C4-2B (cell line): ENCODE results near the gene GATAD2B.

Source experiments
- ZFX ChIP-seq: fragments of 450-650 bp; IDR thresholded peaks from 2 replicates; pipeline ENCODE4 v1.6.1; 2017
- TF ChIP-seq, protein P1 (sequence below): fragments of 450-650 bp; conservative IDR thresholded peaks from 2 replicates; pipeline ENCODE4 v1.5.1; 2017; ENCODE audit warnings: mild to moderate bottlenecking

DNA sequence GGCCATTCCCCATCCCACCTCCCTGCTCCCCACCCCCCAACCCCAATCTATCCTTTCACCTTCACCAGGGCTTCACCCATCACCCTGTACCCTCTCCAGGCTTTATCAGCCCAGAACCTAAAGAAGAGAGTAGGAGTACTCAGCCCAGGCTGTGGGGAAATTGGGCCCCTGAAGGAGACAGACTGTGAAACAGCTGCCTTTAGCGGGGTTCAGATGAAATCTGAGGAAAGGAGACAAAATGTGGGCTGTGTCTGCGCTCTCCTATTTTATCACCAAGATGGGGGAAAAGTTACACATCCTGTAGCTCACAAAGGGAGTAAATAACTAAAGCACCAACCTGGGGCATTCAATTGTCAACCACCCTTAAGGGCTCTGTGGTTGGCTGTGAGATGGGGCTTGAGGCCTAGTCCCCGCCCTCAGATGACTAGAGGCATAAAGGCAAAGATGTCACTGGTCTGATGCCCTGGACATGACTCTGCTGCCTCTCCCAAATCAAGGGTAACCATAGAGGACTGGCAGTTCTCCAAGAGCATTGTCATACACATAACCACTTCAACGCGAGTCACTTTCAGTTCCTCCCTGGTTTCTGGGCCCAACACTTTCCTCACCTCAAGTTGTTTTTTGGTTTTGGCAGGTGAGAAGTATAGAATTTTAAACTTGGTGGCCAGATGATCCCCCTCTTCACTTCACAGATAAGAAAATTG is 117.6 kb downstream of the GATAD2B start:
- TF ChIP-seq, protein P1, sequence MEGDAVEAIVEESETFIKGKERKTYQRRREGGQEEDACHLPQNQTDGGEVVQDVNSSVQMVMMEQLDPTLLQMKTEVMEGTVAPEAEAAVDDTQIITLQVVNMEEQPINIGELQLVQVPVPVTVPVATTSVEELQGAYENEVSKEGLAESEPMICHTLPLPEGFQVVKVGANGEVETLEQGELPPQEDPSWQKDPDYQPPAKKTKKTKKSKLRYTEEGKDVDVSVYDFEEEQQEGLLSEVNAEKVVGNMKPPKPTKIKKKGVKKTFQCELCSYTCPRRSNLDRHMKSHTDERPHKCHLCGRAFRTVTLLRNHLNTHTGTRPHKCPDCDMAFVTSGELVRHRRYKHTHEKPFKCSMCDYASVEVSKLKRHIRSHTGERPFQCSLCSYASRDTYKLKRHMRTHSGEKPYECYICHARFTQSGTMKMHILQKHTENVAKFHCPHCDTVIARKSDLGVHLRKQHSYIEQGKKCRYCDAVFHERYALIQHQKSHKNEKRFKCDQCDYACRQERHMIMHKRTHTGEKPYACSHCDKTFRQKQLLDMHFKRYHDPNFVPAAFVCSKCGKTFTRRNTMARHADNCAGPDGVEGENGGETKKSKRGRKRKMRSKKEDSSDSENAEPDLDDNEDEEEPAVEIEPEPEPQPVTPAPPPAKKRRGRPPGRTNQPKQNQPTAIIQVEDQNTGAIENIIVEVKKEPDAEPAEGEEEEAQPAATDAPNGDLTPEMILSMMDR = no peak
- TF ChIP-seq ZFX = no peak
